HG03045 (cell line): ENCODE results near the gene OR13C4.
"Not testable (repeated sequence)": the region's sequence is repeated elsewhere in the genome, so short reads cannot be mapped to it uniquely, and the experiment has no call there.

Experiments
- ATAC-seq: cut with Tn5 transposase; IDR thresholded peaks from one replicate; pipeline ENCODE4 v1.9.1; 2021; ENCODE audit warnings: mild to moderate bottlenecking, moderate library complexity; ENCODE audit not compliant: unreplicated experiment

The OR13C4 gene

GRCh38 chr9:104527109-104527508, at the start of gene OR13C4:
TSS of gene OR13C4 (minus strand) at chr9:104527209. CDS start at chr9:104527209, 0 bp downstream.
- ATAC-seq: no peak

- ATAC-seq: no peak
These were observed 48.4 kb upstream of the OR13C4 start for GRCh38 chr9:104575456-104575855.

- ATAC-seq: no peak
These were observed 45.6 kb upstream of the OR13C4 start for GRCh38 chr9:104572612-104573011.

- ATAC-seq: no peak
These were observed 41.9 kb upstream of the OR13C4 start, which contains the start of gene OR13C8 for GRCh38 chr9:104568868-104569267. TSS of gene OR13C8 (plus strand) at chr9:104569168. CDS start at chr9:104569168, 0 bp downstream.

- no peak for ATAC-seq
These were observed 37.3 kb upstream of the OR13C4 start for GRCh38 chr9:104564358-104564757.

- no peak for ATAC-seq
These were observed 30.0 kb upstream of the OR13C4 start for GRCh38 chr9:104556830-104557634.

- ATAC-seq: no peak
These were observed 28.5 kb upstream of the OR13C4 start for GRCh38 chr9:104555521-104555920.

- no peak for ATAC-seq
These were observed 26.3 kb upstream of the OR13C4 start for GRCh38 chr9:104553261-104553660.

- ATAC-seq: no peak
These were observed 17.6 kb upstream of the OR13C4 start for GRCh38 chr9:104544644-104545043.

GRCh38 chr9:104539275-104539674, 12.3 kb upstream of the OR13C4 start:
- no peak for ATAC-seq

- ATAC-seq: no peak
These were observed 9.7 kb upstream of the OR13C4 start, which contains the start of gene OR13C3 for GRCh38 chr9:104536756-104537155. TSS of gene OR13C3 (minus strand) at chr9:104536856. CDS start at chr9:104536723, 133 bp downstream.

GRCh38 chr9:104520241-104520640, 6.8 kb downstream of the OR13C4 start:
- ATAC-seq: not testable (repeated sequence)

GRCh38 chr9:104514901-104515300, 12.1 kb downstream of the OR13C4 start:
- ATAC-seq: no peak

- ATAC-seq: no peak
These were observed 20.4 kb downstream of the OR13C4 start for GRCh38 chr9:104506565-104506964.

- no peak for ATAC-seq
These were observed 23.0 kb downstream of the OR13C4 start, which contains the start of gene OR13F1 for GRCh38 chr9:104503963-104504362. TSS of gene OR13F1 (plus strand) at chr9:104504263. CDS start at chr9:104504263, 0 bp downstream.

- ATAC-seq: no peak
These were observed 23.6 kb downstream of the OR13C4 start for GRCh38 chr9:104503440-104503839.

GRCh38 chr9:104494808-104495207, 32.2 kb downstream of the OR13C4 start:
- no peak for ATAC-seq

- no peak for ATAC-seq
These were observed 42.0 kb downstream of the OR13C4 start for GRCh38 chr9:104485014-104485413.

- ATAC-seq: no peak
These were observed 44.0 kb downstream of the OR13C4 start for GRCh38 chr9:104482921-104483570.
